OCI-LY7 (cell line): ENCODE measurements around the gene ELOF1.

ENCODE experiments used
- EZH2phosphoT487 ChIP-seq: fragments of 200-600 bp; sonication (generic); IDR thresholded peaks from 2 replicates; pipeline ENCODE4 v1.6.1; 2018; ENCODE audit warnings: low read depth, borderline replicate concordance, mild to moderate bottlenecking, mixed run types, antibody characterized with exemption, low read length, moderate library complexity, mixed read lengths
- TF ChIP-seq, protein P1 (sequence below): fragments of 200-600 bp; sonication (generic); conservative IDR thresholded peaks from 2 replicates; pipeline ENCODE4 v1.5.1; 2014; ENCODE audit warnings: mild to moderate bottlenecking, antibody characterized with exemption, low read length, moderate library complexity, mixed read lengths

DNA sequence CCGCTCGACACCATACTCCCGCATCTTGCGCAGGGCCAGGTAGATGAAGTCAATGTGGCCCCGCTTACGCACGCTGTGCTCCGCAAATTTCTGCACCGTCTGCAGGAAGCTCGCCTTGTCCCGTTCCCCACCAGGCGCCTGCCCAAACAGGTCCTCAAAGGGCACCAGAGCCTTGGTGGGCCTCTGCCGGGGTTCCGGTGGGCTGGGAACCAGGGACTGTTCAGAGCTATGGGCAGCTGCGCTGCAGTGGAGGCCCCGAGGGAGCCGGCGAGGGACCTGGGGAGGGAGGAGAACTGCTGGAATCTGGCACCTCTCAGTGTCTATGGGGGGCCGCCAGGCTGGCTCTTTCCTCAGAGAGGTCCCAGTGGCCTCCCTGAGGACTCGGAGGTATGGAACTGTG, 45.1 kb downstream of the ELOF1 start:
- TF ChIP-seq, protein P1, sequence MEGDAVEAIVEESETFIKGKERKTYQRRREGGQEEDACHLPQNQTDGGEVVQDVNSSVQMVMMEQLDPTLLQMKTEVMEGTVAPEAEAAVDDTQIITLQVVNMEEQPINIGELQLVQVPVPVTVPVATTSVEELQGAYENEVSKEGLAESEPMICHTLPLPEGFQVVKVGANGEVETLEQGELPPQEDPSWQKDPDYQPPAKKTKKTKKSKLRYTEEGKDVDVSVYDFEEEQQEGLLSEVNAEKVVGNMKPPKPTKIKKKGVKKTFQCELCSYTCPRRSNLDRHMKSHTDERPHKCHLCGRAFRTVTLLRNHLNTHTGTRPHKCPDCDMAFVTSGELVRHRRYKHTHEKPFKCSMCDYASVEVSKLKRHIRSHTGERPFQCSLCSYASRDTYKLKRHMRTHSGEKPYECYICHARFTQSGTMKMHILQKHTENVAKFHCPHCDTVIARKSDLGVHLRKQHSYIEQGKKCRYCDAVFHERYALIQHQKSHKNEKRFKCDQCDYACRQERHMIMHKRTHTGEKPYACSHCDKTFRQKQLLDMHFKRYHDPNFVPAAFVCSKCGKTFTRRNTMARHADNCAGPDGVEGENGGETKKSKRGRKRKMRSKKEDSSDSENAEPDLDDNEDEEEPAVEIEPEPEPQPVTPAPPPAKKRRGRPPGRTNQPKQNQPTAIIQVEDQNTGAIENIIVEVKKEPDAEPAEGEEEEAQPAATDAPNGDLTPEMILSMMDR: no peak
- no peak for TF ChIP-seq EZH2phosphoT487
